GM18526 (cell line): ENCODE data around the gene SEC24C.

Experiments used
- POLR2A ChIP-seq: IDR thresholded peaks from 3 replicates; pipeline ENCODE4 v1.6.1; 2011; ENCODE audit not compliant: insufficient read length; ENCODE audit errors: extremely low read depth

The SEC24C gene

DNA sequence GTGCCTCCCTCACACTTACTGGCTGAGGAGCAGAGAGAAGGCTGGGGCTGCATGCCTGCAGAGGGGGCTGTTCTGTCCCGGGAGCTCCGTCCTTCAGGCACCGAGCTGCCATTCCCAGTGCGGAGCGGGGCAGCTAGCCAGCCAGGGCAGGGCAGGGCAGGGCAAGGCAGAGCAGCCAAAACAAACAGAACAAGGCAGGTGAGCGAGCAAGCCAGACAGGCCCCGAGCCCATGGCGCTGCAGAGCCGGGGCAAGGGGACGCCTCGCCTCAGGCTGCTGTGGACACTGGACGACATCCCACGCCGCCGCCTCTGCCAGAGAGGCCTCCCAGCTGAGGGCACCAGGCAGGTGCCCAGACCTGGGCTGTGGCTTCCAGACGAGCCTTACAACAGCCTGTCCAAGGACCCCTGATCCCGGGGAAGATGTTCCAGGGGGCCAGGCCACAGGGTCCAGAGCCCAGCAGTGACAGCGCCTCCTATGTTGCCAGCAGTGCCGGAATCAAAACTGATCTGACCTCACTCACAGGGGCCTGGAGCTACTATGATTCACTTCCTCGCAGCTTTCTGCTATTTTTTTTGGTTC, 75.4 kb downstream of the SEC24C start:
- TF ChIP-seq POLR2A, result no peak
